Panc1 (cell line): ENCODE measurements around the gene CROCC. TPM values are rescaled to one million over a fixed set of nuclear protein-coding genes. Genes with fewer than 3 reads are reported as not detected.

Experiments used
- ATAC-seq: fragments of 200-7000 bp; cut with Tn5 transposase; 2 replicates; pipeline ENCODE4 v1.9.1; 2020; ENCODE audit warnings: mild to moderate bottlenecking, moderate library complexity
- BruUV-seq: library from RNA; stranded (reverse); fragments of 400-500 nt; replicated peaks from 2 replicates; lab custom pipeline; 2021; lab: Mats Ljungman, UMichigan
- CTCF ChIA-PET: fragments of 300-600 bp; sonication (Branson Sonifier 250); formaldehyde crosslinking; loops from one replicate; lab custom pipeline; 2022; ENCODE audit warnings: antibody characterized with exemption; lab: Charles Lee
- POLR2A ChIA-PET: fragments of 300-600 bp; sonication (Branson Sonifier 250); formaldehyde crosslinking; loops from one replicate; lab custom pipeline; 2022; ENCODE audit warnings: antibody characterized with exemption; lab: Charles Lee
- DNase-seq: peaks from one replicate; pipeline ENCODE4 v3.0.0-alpha.2; 2010; ENCODE audit warnings: low read depth, low spot score
- H3K27ac ChIP-seq: 2 replicates; pipeline ENCODE4 v1.5.1; 2011; ENCODE audit warnings: mild to moderate bottlenecking, low read length, inconsistent platforms
- H3K27me3 ChIP-seq: fragments of 200-500 bp; sonication (Bioruptor generic); 2 replicates; pipeline ENCODE4 v1.6.0; 2014; ENCODE audit warnings: low read length, inconsistent platforms; ENCODE audit not compliant: control insufficient read depth, insufficient read depth
- H3K36me3 ChIP-seq: fragments of 200-500 bp; sonication (Bioruptor generic); 2 replicates; pipeline ENCODE4 v1.5.1; 2014; ENCODE audit warnings: inconsistent platforms, mild to moderate bottlenecking, low read length, moderate library complexity; ENCODE audit not compliant: control insufficient read depth, insufficient read depth
- H3K4me1 ChIP-seq: 2 replicates; pipeline ENCODE4 v1.5.1; 2011; ENCODE audit warnings: inconsistent platforms, mild to moderate bottlenecking, low read length, moderate library complexity; ENCODE audit not compliant: control insufficient read depth, insufficient read depth
- H3K4me3 ChIP-seq, 2 experiments: 2 replicates each; pipeline ENCODE4 v1.5.1; 2011 to 2012; ENCODE audit warnings: low read depth in 2 of 2, low read length in 2 of 2, mild to moderate bottlenecking in 2 of 2, inconsistent platforms in 1 of 2, moderate library complexity in 1 of 2
- H3K9me3 ChIP-seq: fragments of 200-500 bp; sonication (Bioruptor generic); 2 replicates; pipeline ENCODE4 v1.5.1; 2014; ENCODE audit warnings: low read depth, mild to moderate bottlenecking, inconsistent platforms, low read length, moderate library complexity; ENCODE audit not compliant: control insufficient read depth, insufficient read depth
- CTCF ChIP-seq: fragments of 450-650 bp; IDR thresholded peaks from 2 replicates; pipeline ENCODE4 v1.5.1; 2017; ENCODE audit warnings: mild to moderate bottlenecking
- POLR2AphosphoS5 ChIP-seq: IDR thresholded peaks from 2 replicates; pipeline ENCODE4 v1.6.1; 2012; ENCODE audit warnings: mild to moderate bottlenecking, low read depth, low read length, moderate library complexity
- REST ChIP-seq, 2 experiments: IDR thresholded peaks; 2 replicates each; pipeline ENCODE4 v1.6.1; 2011 to 2012; ENCODE audit warnings: low read depth in 2 of 2, control low read depth in 1 of 2, low read length in 1 of 2, mild to moderate bottlenecking in 1 of 2, moderate library complexity in 1 of 2; ENCODE audit not compliant: insufficient read depth in 1 of 2
- SIN3A ChIP-seq: IDR thresholded peaks from 2 replicates; pipeline ENCODE4 v1.6.1; 2012; ENCODE audit warnings: low read depth, mild to moderate bottlenecking, low read length, moderate library complexity, borderline replicate concordance; ENCODE audit not compliant: insufficient read depth
- TCF7L2 ChIP-seq: IDR thresholded peaks from 2 replicates; pipeline ENCODE4 v1.6.1; 2011; ENCODE audit warnings: mild to moderate bottlenecking, low read depth, low read length, inconsistent platforms
- in situ Hi-C: cut with HindIII; loops from 2 replicates; pipeline ENCODE4 v1.10.0; 2016; ENCODE audit warnings: low sequenced_read_pairs, low pct_unique_long_range_greater_than_20kb
- intact Hi-C: fragments of 100-400 bp; cut with micrococcal nuclease; formaldehyde crosslinking; loops from one replicate; pipeline ENCODE4 v1.10.0; 2022; ENCODE audit not compliant: unreplicated experiment
- total RNA-seq: library from RNA; stranded (reverse); gene quantifications from one replicate; pipeline ENCODE4 v1.2.1, GENCODE V29; 2021; ENCODE audit not compliant: unreplicated experiment

The CROCC gene
- total RNA-seq, 1 experiment from 2014 or later, result 13.6 TPM

- TF ChIP-seq CTCF, result no peak
- no peak for TF ChIP-seq POLR2AphosphoS5
- no peak for TF ChIP-seq SIN3A
- no peak for TF ChIP-seq REST (IDR thresholded peaks at IDR 0.05; ENCODE audit: insufficient read depth in 1 of 2, low read depth in 2 of 2, low read length in 1 of 2)
- TF ChIP-seq TCF7L2, result no peak
- Histone ChIP-seq H3K27ac (no peak overlapping the region), H3K4me3 (no peak overlapping the region), H3K27me3 (no peaks in the 10 kb centered on the region), H3K9me3 (no peaks in the 10 kb centered on the region), H3K36me3 (no peaks in the 10 kb centered on the region), H3K4me1 (no peaks in the 10 kb centered on the region)
- in situ Hi-C loops (no loop called here), intact Hi-C loops (no loop called here)
- 0 out of 2 replicates have a peak, but pooled peaks have one; percentile 29 for ATAC-seq
- POLR2A ChIA-PET, result no interaction called here
- DNase-seq, result no peak
- BruUV-seq, result no TSS peak
- CTCF ChIA-PET, result no interaction called here
Observed at GRCh38 chr1:16992102-16992501, 70.4 kb downstream of the CROCC start.

- no peak for TF ChIP-seq SIN3A
- TF ChIP-seq POLR2AphosphoS5, result no peak
- TF ChIP-seq CTCF, result no peak
- TF ChIP-seq REST (IDR thresholded peaks at IDR 0.05; ENCODE audit: insufficient read depth in 1 of 2, low read depth in 2 of 2, low read length in 1 of 2), result no peak
- no peak for TF ChIP-seq TCF7L2
- H3K36me3 ChIP-seq, result no peaks in the 10 kb centered on the region
- H3K4me1 ChIP-seq, result no peaks in the 10 kb centered on the region
- no peaks in the 10 kb centered on the region for H3K27me3 ChIP-seq
- ChIA-PET CTCF (no interaction called here), POLR2A (no interaction called here)
- intact Hi-C loops, result no loop called here
- no TSS peak for BruUV-seq
- no peak overlapping the region for H3K27ac ChIP-seq
- no peaks in the 10 kb centered on the region for H3K9me3 ChIP-seq
- in situ Hi-C loops, result no loop called here
- ATAC-seq, result no peak
- no peak for DNase-seq
- no peak overlapping the region for H3K4me3 ChIP-seq
Observed at GRCh38 chr1:16992675-16993074, 70.9 kb downstream of the CROCC start.
